Activated CD4-positive, alpha-beta T cell treated with anti-CD3 and anti-CD28 coated beads, Interleukin-2, amount 10 ng/mL, durations not matched to agents 24 days and 14 days (primary cell): Measurements from ENCODE around the gene BHLHA15. TPM values are rescaled to one million over a fixed set of nuclear protein-coding genes. Genes with fewer than 3 reads are reported as not detected.

Source experiments
- total RNA-seq: library from RNA; stranded (reverse); gene quantifications from 2 replicates; pipeline ENCODE4 v1.2.3, GENCODE V29; 2022

Gene BHLHA15
- total RNA-seq, 1 donor from 2014 or later: 0.72 TPM

Other genes starting within 250 kb of the BHLHA15 start
- gene OCM2, start 221.2 kb upstream of the BHLHA15 start, total RNA-seq: not detected in 2 replicates
- gene LMTK2, start 104.6 kb upstream of the BHLHA15 start, total RNA-seq: 12.0 and 15.1 TPM in 2 replicates
- gene TECPR1, start 40.8 kb downstream of the BHLHA15 start, total RNA-seq: 43.1 and 47.8 TPM in 2 replicates
- gene BRI3, start 70.2 kb downstream of the BHLHA15 start, total RNA-seq: 66.8 and 70.3 TPM in 2 replicates
- gene BAIAP2L1, start 189.7 kb downstream of the BHLHA15 start, total RNA-seq: 1.3 and 1.4 TPM in 2 replicates